K562 (cell line): ENCODE results near the gene TRIM47. TPM values are rescaled to one million over a fixed set of nuclear protein-coding genes. Genes with fewer than 3 reads are reported as not detected.

Experiments used
- ATAC-seq: fragments of 200-7000 bp; cut with Tn5 transposase; 3 replicates; pipeline ENCODE4 v1.9.1; 2020; ENCODE audit warnings: moderate library complexity
- BruUV-seq: library from RNA; stranded (reverse); fragments of 400-500 nt; replicated peaks from 2 replicates; lab custom pipeline; 2021; lab: Mats Ljungman, UMichigan
- CTCF ChIA-PET: fragments of 300-600 bp; formaldehyde crosslinking; extraction: SDS; loops from one replicate; lab custom pipeline; 2021; ENCODE audit warnings: low intra/inter-chr PET ratio; lab: Yijun Ruan, JAX
- POLR2A ChIA-PET: fragments of 300-600, 350-650 bp; sonication (Branson Sonifier 250); formaldehyde crosslinking; extraction: SDS; loops from one replicate; lab custom pipeline; 2021; ENCODE audit warnings: antibody characterized with exemption, inconsistent platforms; lab: Yijun Ruan, JAX
- DNase-seq, 4 experiments: peaks; one replicate each; pipeline versions ENCODE4 v3.0.0 to v3.0.0-alpha.2; 2011 to 2018; ENCODE audit warnings: low spot score in 3 of 4, mixed read lengths in 3 of 4; ENCODE audit errors: extremely low read depth in 1 of 4
- FAIRE-seq: peaks from 2 replicates; lab custom pipeline; 2011; peaks lifted over from hg19 to GRCh38; lab: Jason Lieb, UNC
- H2AFZ ChIP-seq: 2 replicates; pipeline ENCODE4 v1.6.0; 2011; ENCODE audit warnings: low read depth, low read length, control low read depth, inconsistent platforms
- H3K27ac ChIP-seq: fragments of 200-600 bp; 3 replicates; pipeline ENCODE4 v1.8.0; 2011; ENCODE audit warnings: low read depth, mild to moderate bottlenecking, control low read depth, inconsistent platforms, low read length, moderate library complexity, mixed read lengths; ENCODE audit errors: extremely low read depth
- H3K27me3 ChIP-seq, 2 experiments: fragments of 300-600 bp in 1 of 2; 2 replicates in 1 of 2; 3 replicates in 1 of 2; pipeline versions ENCODE4 v1.6.0 to v1.8.0; 2011; ENCODE audit warnings: inconsistent platforms in 2 of 2, low read length in 2 of 2, mild to moderate bottlenecking in 1 of 2, mixed read lengths in 1 of 2, moderate library complexity in 1 of 2; ENCODE audit not compliant: control insufficient read depth in 2 of 2, insufficient read depth in 2 of 2
- H3K36me3 ChIP-seq: fragments of 300-600 bp; 3 replicates; pipeline ENCODE4 v1.8.0; 2011; ENCODE audit warnings: mild to moderate bottlenecking, low read length, inconsistent platforms; ENCODE audit not compliant: control insufficient read depth, insufficient read depth
- H3K4me1 ChIP-seq, 2 experiments: fragments of 200-600 bp in 1 of 2; replicated peaks in 1 of 2; 2 replicates in 1 of 2; 3 replicates in 1 of 2; pipeline versions ENCODE4 v1.5.1 to v1.8.0; 2011; ENCODE audit warnings: inconsistent platforms in 2 of 2, low read length in 2 of 2, mild to moderate bottlenecking in 1 of 2, mixed read lengths in 1 of 2, moderate library complexity in 1 of 2; ENCODE audit not compliant: control insufficient read depth in 2 of 2, insufficient read depth in 2 of 2
- H3K4me2 ChIP-seq: 2 replicates; pipeline ENCODE4 v1.6.1; 2011; ENCODE audit warnings: low read length, control low read depth, inconsistent platforms, mixed read lengths; ENCODE audit not compliant: insufficient read depth
- H3K4me3 ChIP-seq: fragments of 200-600 bp; sonication (generic), shearing (Covaris generic); 2 replicates; pipeline ENCODE4 v1.5.1; 2016; ENCODE audit warnings: control low read depth, inconsistent platforms
- H3K79me2 ChIP-seq: fragments of 200-600 bp; 3 replicates; pipeline ENCODE4 v1.8.0; 2011; ENCODE audit warnings: low read length, inconsistent platforms; ENCODE audit not compliant: control insufficient read depth, insufficient read depth
- H3K9ac ChIP-seq, 2 experiments: 2 replicates each; pipeline versions ENCODE4 v1.6.0 to v1.6.1; 2011; ENCODE audit warnings: low read depth in 2 of 2, low read length in 2 of 2, control low read depth in 1 of 2, inconsistent platforms in 1 of 2, mild to moderate bottlenecking in 1 of 2, mixed read lengths in 1 of 2; ENCODE audit not compliant: insufficient read depth in 1 of 2
- H3K9me1 ChIP-seq: one replicate; pipeline ENCODE4 v1.6.0; 2011; ENCODE audit warnings: inconsistent platforms, mild to moderate bottlenecking, low read length, moderate library complexity; ENCODE audit not compliant: control insufficient read depth, insufficient read depth
- H3K9me3 ChIP-seq: replicated peaks from 2 replicates; pipeline ENCODE4 v1.5.1; 2011; ENCODE audit warnings: low read depth, low read length, inconsistent platforms; ENCODE audit not compliant: control insufficient read depth, insufficient read depth
- H4K20me1 ChIP-seq: replicated peaks from 2 replicates; pipeline ENCODE4 v1.6.1; 2011; ENCODE audit warnings: low read length, inconsistent platforms, mixed read lengths; ENCODE audit not compliant: control insufficient read depth, insufficient read depth
- GABPA ChIP-seq: fragments of 200-800 bp; sonication (Bioruptor generic); conservative IDR thresholded peaks from 2 replicates; pipeline ENCODE4 v1.6.1; 2016; ENCODE audit warnings: low read depth, missing genetic modification characterization, missing compliant biosample characterization
- WGBS: fragments of 100-300 bp; shearing (Covaris generic); methylation state at CpG from one replicate; pipeline ENCODE4 v1.1.6; 2016; ENCODE audit warnings: low coverage, mixed read lengths; ENCODE audit not compliant: insufficient coverage; ENCODE audit errors: missing lambda C conversion rate; 5-methylcytosine and 5-hydroxymethylcytosine counted together
- in situ Hi-C: fragments of 300-500 bp; cut with MboI; formaldehyde crosslinking; loops from 4 replicates; pipeline ENCODE4 v1.15.0; 2018; ENCODE audit warnings: inconsistent platforms, mixed read lengths
- intact Hi-C: fragments of 100-400 bp; cut with micrococcal nuclease; formaldehyde crosslinking; loops from 2 replicates; pipeline ENCODE4 v1.14.2; 2022
- polyA plus RNA-seq, 8 experiments: library from polyadenylated mRNA; depleted of rRNA in 4 of 8; stranded (reverse) in 5 of 8; unstranded in 3 of 8; fragments of >200 nt; fragmentation: Nextera tagmentation in 2 of 8; fragmentation: Illumina TruSeq in 1 of 8; extraction: Ambion mirVana in 2 of 8; extraction: Trizol in 1 of 8; gene quantifications; 2 replicates each; pipeline versions ENCODE4 v1.2.1 to v1.2.3, GENCODE V29; 2011 to 2014; ENCODE audit warnings: inconsistent platforms in 1 of 8, missing spikeins in 1 of 8
- total RNA-seq, 7 experiments: library from RNA; depleted of rRNA in 6 of 7; stranded (reverse); fragments of >200 nt in 6 of 7; fragmentation: Illumina TruSeq in 2 of 7; extraction: Trizol in 2 of 7; gene quantifications; 2 replicates each; pipeline versions ENCODE4 v1.2.1 to v1.2.3, GENCODE V29; 2011 to 2021; ENCODE audit warnings: low replicate concordance in 1 of 7
- TF ChIP-seq, protein P1 (sequence below): sonication (generic); formaldehyde crosslinking; IDR thresholded peaks from 2 replicates; pipeline ENCODE4 v1.8.1; 2023; ENCODE audit warnings: mild to moderate bottlenecking, missing genetic modification reagents

Gene TRIM47
- total and polyA plus RNA-seq, 9 of the 15 experiments (the other 6 are each of a cell fraction or from before 2014, with no cell fraction given), result 0.56 to 6.1 (median 3.2) TPM

DNA sequence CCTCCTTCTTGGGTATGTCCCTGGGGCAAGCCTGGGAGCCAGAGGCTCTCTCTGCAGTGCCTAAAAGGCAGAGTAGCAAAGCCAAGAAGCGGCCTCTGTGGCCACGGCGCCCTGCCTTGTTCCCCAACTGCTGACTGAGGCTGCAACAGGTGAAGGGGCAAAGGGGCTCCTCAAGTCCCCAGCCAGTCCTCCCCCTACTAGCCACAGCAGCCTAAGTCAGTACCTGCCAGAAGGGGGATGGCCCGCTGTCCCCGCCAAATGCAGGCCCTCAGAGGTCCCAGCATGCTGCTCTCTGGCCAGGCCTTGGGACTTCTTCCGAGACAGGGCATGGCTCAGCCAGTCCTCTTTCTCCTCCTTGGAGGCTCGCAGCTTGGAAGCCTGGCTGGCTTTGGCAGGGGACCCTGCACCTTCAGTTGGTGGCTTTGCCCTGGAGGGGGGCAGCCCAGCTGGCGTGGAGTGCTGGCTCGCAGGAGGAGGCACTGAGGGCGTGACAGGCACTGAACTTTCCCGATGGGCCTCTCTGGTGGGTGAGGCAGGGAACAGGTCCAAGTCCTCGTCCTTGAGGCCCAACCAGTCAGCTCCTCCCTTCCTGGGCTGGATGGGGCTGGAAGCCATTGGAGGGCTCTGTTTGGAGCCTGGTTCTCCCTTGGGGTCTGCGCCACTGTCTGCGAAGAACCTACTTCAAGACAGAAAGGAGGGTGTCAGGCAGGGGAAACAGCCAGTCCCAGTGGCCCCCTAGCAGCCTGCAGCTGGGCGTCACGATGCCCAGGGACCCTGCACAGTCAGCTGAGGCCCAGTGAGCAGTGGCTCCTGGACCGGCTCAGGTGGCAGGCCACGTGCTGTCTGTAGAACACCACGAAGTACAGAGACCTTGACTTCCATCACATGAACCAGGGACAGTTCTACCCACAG, 44.8 kb upstream of the TRIM47 start:
- FAIRE-seq, result no peak
- CTCF ChIA-PET, result interaction anchor here (0.6 kb wide), 1 partner anchor 46 kb away, joined by 3 read pairs; no protein-coding TSS in a partner anchor

More for the DNA sequence above, 44.8 kb upstream of the TRIM47 start:
- no peak for ATAC-seq
- intact Hi-C loops, result no loop called here
- in situ Hi-C loops, result no loop called here
- no peak for DNase-seq
- TF ChIP-seq, protein P1, sequence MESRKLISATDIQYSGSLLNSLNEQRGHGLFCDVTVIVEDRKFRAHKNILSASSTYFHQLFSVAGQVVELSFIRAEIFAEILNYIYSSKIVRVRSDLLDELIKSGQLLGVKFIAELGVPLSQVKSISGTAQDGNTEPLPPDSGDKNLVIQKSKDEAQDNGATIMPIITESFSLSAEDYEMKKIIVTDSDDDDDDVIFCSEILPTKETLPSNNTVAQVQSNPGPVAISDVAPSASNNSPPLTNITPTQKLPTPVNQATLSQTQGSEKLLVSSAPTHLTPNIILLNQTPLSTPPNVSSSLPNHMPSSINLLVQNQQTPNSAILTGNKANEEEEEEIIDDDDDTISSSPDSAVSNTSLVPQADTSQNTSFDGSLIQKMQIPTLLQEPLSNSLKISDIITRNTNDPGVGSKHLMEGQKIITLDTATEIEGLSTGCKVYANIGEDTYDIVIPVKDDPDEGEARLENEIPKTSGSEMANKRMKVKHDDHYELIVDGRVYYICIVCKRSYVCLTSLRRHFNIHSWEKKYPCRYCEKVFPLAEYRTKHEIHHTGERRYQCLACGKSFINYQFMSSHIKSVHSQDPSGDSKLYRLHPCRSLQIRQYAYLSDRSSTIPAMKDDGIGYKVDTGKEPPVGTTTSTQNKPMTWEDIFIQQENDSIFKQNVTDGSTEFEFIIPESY (CRISPR knock-in tag), result 0 out of 2 replicates have a peak, but pooled peaks have one; percentile 24
- TF ChIP-seq GABPA (tag), result no peak
- TF ChIP-seq, all 486 proteins: peak for 1
- H3K27me3 ChIP-seq, result no peaks in the 10 kb centered on the region
- H3K4me3 ChIP-seq, result no peak overlapping the region
- POLR2A ChIA-PET, result interaction anchor here (1.1 kb wide), 1 partner anchor 12 kb away, joined by 4 read pairs; no protein-coding TSS in a partner anchor
- H3K79me2 ChIP-seq, result no peaks in the 10 kb centered on the region
- H3K27ac ChIP-seq, result no peak overlapping the region
- BruUV-seq, result no TSS peak
- H3K4me1 ChIP-seq, result peaks cover 0 to 27% of the 10 kb centered on the region in 2 experiments; a peak in 2 of 5 replicates
- H3K9ac ChIP-seq, result peak overlapping the region in 1 of 2 experiments; percentile 83; a peak in 2 of 4 replicates
- no peaks in the 10 kb centered on the region for H4K20me1 ChIP-seq
- peaks cover 5% of the 10 kb centered on the region; the same call in 1 of the 3 replicates for H3K36me3 ChIP-seq
- H2AFZ ChIP-seq, result no peak overlapping the region
- peaks cover 5% of the 10 kb centered on the region for H3K9me1 ChIP-seq
- H3K9me3 ChIP-seq, result no peaks in the 10 kb centered on the region
- WGBS, result 75% methylated on average over 18 of the region's 19 CpGs
- no peak overlapping the region for H3K4me2 ChIP-seq
